GM19035 (cell line): Measurements from ENCODE around the gene SLC44A5.
"Not testable (repeated sequence)": the region's sequence is repeated elsewhere in the genome, so short reads cannot be mapped to it uniquely, and the experiment has no call there.

Source experiments
- ATAC-seq: cut with Tn5 transposase; IDR thresholded peaks from one replicate; pipeline ENCODE4 v1.9.1; 2021; ENCODE audit not compliant: unreplicated experiment

The SLC44A5 gene

DNA sequence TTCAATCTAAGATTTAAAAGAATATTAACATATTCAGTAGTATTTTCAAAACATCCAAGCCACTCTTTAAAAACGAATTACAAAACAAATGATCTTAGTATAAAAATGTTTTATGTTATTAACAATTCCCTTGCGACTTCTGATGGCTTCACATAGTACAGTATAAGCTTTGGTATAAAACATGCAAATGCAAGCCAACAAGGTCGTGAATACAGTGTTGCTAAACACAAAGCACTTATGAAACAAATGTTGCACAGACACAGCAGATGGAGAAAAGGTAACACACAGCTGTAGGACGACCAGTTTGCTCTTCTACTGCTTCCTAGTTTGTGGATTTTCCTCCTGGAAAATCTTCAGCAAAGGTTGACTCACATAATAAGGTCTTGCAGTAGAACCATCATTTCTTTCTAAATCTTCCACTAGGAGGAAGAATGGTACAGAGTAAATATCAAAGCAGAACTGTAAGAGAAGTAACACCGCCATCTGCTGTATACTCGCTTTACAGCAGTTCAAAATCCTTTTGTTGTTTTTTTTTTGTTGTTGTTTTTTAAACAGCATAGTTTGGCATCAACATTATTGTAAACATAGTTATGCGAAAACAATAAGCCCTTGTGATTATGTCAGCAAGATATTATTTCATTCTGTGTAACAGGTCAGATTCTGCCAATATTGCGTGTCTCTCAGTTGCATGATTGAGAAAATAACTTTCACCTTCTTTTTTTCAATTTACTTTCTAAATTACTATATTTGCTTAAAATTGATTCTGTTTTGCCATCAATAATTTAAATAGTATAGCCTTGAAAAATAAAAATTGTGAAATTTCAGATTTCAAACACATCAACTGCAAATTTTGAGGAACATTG lies 407.3 kb downstream of the SLC44A5 start:
- ATAC-seq, result peak; percentile 81

DNA sequence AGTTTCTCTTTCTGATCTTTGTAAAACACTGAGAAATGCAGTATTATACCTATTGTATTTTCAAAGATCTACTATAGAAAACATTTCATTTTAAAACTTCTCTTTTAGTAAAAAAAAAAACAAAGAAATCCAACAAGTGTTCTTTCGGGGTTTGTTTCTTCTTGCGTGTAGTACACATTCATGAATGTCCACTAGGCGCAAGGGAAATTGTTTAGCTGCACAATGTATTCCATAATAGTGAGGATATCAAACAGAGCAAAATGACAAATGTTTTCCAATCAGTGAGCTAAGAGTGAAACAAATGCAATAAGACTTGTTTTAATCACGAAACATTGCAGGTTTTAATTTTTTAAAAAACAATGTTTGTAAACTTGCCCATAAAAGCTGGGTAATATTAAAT lies 408.2 kb downstream of the SLC44A5 start:
- ATAC-seq, result no peak

DNA sequence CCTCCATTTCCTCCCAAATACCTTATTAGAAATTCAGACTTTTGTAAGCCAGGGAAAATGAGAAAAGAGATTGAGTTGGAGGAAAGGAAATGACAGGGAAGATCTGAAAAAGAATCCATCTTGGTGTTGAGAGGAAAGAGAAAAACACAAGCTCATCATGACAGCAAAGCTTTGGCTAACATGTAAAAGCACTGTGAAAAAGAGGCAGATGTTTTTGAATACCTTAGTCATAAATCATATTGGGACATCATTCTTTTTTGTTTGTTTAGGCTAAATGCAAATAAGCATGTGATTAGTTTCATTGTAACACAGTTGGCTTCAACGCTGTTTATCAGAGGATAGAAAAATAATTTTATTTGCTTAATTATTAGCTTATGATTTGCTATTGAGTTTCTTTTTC lies 412.2 kb downstream of the SLC44A5 start:
- ATAC-seq, result no peak

DNA sequence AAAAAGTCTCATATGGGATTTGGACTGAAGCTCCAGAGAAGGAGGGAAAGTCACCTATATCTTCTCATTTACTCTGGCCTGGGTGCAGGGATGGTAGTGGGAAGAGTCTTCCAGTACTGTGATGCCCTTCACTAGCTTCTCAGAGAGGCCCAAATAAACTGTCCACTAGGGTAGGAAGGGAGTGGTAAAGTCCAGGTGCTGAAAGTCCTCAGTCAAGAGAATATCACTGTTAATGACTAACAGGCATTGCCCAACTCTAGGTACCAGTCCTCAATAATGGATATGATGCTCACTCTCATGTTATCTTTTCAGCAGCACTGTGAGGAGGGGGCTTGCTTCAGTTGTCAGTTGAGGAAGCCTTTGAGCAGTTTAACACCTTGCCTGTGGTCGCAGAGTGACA lies 412.8 kb downstream of the SLC44A5 start:
- no peak for ATAC-seq

DNA sequence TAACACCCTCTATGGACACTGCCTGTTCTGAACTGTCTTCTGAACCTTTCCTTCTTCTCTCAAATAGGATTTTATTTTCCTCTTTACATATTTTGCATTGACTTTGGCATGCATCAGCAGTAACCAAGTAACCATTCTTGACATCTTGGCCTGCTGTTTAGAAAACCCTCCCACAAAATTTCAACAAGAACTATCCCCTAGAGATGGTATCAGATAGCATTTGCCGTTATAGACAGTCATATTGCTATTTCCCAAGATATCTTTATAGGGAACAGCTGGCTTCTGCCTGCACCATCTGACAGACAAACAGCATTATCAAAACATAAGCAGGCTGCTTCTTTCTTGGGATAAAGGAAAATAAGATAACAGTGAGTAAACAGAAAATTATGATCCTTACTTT lies 422.0 kb downstream of the SLC44A5 start:
- no peak for ATAC-seq

DNA sequence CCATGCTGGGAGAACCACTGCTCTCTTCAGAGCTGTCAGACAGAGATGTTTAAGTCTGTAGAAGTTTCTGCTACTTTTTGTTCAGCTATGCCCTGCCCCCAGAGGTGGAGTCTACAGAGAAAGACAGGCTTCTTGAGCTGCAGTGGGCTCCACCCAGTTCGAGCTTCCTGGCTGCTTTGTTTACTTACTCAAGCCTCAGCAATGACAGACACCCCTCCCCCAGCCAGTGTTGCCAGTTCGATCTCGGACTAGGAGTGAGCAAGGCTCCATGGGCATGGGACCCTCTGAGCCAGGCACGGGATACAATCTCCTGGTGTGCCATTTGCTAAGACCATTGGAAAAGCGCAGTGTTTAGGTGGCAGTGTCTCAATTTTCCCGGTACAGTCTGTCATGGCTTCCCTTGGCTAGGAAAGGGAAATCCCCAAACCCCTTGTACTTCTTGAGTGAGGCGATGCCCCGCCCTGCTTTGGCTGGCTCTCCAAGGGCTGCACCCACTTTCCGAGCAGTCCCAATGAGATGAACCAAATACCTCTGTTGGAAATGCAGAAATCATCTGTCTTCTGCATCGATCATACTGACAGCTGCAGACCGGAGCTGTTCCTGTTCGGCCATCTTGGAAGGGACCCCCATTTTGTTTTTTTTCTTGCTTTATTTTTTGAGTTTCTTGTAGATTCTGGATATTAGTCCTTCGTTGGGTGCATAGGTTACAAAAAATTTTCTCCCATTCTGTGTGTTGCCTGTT lies 429.5 kb downstream of the SLC44A5 start:
- ATAC-seq, result not testable (repeated sequence)

DNA sequence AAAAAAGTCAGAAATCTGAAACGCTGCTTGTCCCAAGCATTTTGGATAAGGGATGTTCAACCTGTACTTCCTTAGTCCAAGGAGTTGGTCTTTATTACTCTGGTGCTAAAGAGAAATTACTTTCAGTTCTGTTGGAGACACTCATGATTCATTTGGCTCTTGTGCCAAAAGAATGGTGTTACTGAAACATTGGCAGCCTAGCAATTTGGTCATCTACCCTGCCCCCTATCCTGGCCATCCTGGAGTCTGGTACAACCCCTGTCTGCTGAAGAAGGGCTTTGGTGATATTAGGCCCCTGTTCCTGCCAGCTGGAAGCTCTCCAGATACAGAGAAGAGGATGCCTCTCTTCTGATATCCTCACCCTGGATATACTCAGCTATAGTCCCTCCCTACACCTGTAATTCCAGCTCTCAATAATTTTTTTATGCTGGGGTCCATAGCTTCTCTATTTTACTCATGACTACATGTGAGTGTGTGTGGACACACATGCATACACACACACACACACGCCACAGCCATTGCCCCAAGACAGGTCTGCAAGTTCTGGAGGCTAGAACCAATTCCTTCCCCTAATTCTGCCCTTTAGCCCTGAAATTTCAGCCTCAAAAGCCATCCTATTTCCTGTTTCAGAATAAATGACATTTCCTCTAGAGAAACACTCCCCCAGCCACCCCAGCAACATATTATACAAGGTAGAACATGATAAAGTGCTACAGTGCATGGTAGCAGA lies 436.7 kb downstream of the SLC44A5 start:
- no peak for ATAC-seq

DNA sequence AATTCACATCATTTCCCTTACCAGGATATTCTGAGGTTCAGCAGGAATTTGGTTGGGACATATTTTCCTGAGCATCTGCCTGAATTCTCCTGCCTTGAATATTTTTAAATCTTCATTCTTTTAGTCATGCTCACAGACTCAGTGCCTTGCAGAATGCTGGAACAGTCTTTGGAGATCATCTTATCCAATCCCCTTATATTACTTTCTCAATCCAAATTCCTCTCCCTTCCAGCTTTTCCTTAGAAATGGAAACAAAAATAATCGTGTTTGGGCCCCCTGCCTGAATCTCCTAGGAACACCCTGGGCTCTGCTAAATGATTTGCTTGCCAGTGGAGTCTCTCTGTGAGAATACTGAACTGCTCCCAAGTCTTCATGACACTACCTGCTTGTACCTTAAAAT lies 438.4 kb downstream of the SLC44A5 start:
- ATAC-seq, result no peak

DNA sequence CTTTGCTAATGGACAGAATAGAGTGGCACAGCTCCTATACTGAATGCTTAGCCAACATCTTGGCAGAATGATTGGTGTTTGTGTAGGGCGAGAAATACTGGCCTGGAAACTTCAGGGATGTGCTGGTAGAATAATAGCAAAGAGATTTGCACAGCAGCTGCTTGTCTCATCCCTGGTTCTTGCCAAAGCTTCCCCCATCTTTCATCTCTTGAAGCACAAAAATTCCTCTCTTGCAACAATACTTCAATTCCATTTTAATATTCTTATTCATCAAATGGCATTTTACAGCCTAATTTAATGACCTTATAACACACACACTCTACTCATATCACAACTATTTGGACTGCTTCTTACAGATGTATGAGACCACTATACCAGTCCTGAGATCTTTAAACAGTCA lies 439.0 kb downstream of the SLC44A5 start:
- no peak for ATAC-seq

DNA sequence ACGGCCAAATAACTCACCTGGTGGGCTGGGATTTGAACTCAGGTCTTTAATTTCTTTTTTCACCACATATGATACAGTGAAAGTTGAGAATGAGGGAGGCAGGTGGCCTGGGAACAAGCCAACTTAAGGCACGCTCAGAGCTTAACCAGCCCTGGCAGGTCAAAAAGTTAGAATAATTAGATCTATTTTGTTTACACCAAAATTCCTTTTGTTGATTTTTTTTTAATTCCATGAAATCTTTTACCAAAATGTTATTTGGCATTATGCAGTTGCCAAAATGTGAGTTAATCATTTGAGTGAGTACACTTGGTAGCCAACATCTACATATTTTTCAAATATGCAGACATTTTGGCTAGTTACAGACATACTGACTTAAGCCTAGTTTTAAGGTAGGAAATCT lies 439.9 kb downstream of the SLC44A5 start:
- no peak for ATAC-seq

DNA sequence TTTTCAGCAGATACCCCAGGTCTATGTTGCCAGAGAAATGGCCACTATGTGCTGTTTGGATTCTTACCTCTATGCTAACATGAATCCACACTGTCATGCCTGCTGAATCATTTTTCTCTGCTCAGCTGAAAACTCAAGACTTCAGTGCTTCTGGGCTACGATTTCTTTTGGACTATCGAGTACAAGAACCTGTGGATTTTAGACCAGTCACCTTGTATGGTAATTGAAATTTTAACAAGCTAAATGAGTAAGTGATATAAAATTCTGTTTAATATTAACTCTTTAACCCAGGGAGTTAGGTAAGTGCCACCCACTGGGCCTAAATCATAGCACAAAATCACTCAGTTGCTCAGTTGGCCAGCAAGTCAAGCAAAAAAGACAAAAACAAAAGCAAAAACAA lies 440.9 kb downstream of the SLC44A5 start:
- ATAC-seq, result no peak

DNA sequence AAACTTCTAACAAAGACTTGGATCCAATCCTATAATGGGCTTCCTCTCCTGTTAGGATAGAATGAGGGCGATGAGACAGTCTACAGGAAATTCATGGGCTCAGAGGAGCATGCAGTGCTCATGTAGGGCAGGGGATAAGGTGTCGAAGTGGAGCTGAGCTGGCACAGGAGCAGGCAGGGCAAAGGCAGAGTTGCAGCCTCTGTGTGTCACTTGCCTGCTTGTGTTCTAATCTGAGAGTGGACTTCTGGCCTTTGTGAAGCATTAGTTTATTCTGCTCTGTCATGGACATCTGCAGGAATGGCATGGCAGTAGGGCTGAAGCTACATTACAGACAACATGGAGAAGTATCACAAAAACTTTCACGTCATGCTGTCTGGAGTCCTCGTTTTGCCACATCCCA lies 444.1 kb downstream of the SLC44A5 start:
- no peak for ATAC-seq

DNA sequence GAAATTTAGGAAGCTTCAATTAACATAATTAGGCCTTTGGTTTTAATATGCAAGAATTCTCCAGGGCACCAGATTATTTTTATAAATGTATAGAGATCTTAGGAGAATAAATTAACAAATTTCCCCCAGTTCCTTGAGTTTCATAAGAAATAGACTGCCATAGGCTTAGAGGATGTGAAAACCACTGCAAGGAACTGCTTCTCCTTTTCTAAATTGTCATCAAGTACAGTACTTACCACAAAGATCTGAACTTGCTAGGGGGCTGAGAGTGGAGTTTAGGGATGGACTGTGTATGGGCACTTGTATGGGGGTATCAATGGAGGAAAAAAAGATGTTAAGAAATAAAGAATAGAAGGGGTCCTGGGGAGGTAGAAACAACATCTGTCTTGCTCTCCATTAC lies 445.6 kb downstream of the SLC44A5 start:
- ATAC-seq, result no peak

DNA sequence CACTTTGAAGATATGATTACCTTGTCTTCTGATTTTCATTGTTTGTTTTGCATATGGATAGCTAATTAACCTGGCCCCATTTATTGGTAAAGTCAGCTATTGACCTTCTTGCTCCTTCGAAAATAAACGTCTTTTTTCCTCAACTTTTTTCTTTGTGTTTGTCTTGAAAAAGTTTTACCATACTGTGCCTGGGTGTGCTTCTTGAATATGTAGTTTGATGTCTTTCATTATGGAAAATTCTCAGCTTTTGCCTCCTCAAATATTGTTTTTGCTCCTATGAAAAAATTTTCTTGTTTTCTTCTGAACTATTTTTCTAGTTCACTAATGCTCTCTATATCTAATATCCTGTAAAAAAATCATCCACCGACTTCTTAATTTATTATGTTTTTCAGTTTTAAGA lies 451.8 kb downstream of the SLC44A5 start:
- no peak for ATAC-seq
